ENCODE measurements around the gene DPM3. TPM values are rescaled to one million over a fixed set of nuclear protein-coding genes. Genes with fewer than 3 reads are reported as not detected.

The DPM3 gene
- total and polyA plus RNA-seq, 2 of the 13 experiments (the other 11 are each of a cell fraction or from before 2014, with no cell fraction given): 23.2 to 53.4 TPM

DNA sequence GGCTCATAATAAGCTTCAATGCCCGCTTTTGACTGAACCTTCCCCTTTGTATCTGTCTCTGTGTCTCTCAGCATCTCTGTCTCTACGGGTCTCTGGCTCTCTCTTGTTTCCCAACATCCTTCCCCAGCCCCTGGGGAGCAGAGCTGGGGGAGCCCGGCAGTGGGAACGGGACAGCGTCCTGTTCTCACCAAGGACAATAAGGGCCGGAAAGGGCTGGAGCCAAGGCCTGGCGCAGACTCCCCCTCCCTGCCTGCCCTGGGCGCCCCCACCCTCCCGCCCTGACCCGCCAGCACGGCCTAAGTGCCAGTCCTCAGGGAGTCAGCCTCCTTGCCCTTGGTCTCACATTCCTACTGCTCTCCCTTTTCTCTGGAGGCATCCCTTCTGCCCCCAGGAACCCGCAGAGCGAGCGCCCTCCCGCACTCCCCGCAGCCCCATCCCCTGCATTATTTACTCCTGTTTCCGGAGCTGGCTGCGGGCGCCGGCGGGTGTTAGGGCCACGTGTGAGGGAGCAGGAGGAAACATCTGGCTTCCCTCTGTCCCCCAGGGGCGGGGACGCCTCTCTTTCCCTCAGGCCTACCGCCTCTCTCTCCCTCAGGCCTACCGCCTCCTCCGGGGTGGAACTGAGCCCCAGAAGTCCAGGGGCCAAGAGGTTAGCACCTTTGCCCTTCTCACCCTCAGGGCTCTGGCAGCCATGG lies 26.3 kb upstream of the DPM3 start:
- ATAC-seq: peak; percentile 12
- H3K4me1 ChIP-seq (ENCODE audit: insufficient read depth, low read length): peaks cover 28% of the 10 kb centered on the region
- intact Hi-C loops (cut with micrococcal nuclease; ENCODE audit: unreplicated experiment) (loop anchor here (1.0 to 2.0 kb wide), 2 partner anchors 40 to 72 kb away; partner anchors contain the start of gene EFNA1), in situ Hi-C loops (cut with HindIII; ENCODE audit: extremely low pct_ligation_motif_present, low pct_unique_long_range_greater_than_20kb) (loop anchor here (5.0 kb wide), 1 partner anchor 74 kb away; no protein-coding TSS in a partner anchor)
- peaks cover 0 to 12% of the 10 kb centered on the region in 2 experiments; a peak in 2 of 5 replicates for H3K36me3 ChIP-seq (replicated peaks in 1 of 2; ENCODE audit: control insufficient read depth in 1 of 2, insufficient read depth in 2 of 2, low read length in 2 of 2)
- H4K20me1 ChIP-seq (ENCODE audit: insufficient read depth, low read length): no peaks in the 10 kb centered on the region
- no peak for DNase-seq (ENCODE audit: low spot score)
- CTCF ChIA-PET (ENCODE audit: low intra/inter-chr PET ratio, low total read pairs): interaction anchor here (1.3 to 5.3 kb wide), 4 partner anchors 54 to 105 kb away, joined by 3 to 165 read pairs (median 10); no protein-coding TSS in a partner anchor
- FAIRE-seq: no peak
- H3K9me3 ChIP-seq (ENCODE audit: low read length): no peaks in the 10 kb centered on the region
- 0 out of 5 replicates have a peak, but pooled peaks cover 0 to 8% of the 10 kb centered on the region in 2 experiments for H3K27me3 ChIP-seq (ENCODE audit: control insufficient read depth in 1 of 2, insufficient read depth in 2 of 2, low read length in 2 of 2)
- H2AFZ ChIP-seq (ENCODE audit: low read length): no peak overlapping the region
- no peak overlapping the region for H3K27ac ChIP-seq (ENCODE audit: extremely low read length, insufficient read depth, low read length)
- H3K9ac ChIP-seq (ENCODE audit: insufficient read depth, low read depth, low read length): 0 out of 2 replicates have a peak overlapping the region, but pooled peaks have one; percentile 2
- no peaks in the 10 kb centered on the region for H3K79me2 ChIP-seq (ENCODE audit: insufficient read depth, low read length)
- POLR2A ChIA-PET: interaction anchor here (0.7 to 5.9 kb wide), 7 partner anchors 31 to 82 kb away, joined by 3 to 56 read pairs (median 5); partner anchors contain the start of genes EFNA1 and SLC50A1
- peak overlapping the region in 1 of 3 experiments; percentile 75; a peak in 2 of 6 replicates for H3K4me3 ChIP-seq (replicated peaks in 1 of 3; ENCODE audit: insufficient read depth in 1 of 3, low read depth in 2 of 3, low read length in 3 of 3)
- WGBS (ENCODE audit: low lambda C conversion rate): 25% methylated on average over 22 of the region's 27 CpGs
- peak overlapping the region; percentile 57 for H3K4me2 ChIP-seq (ENCODE audit: low read depth, low read length)
- BruUV-seq (replicated peaks): no TSS peak
- peak; percentile 35; the same call in 1 of the 2 replicates for TF ChIP-seq TBX2 (CRISPR knock-in tag; IDR thresholded peaks at IDR 0.05; ENCODE audit: borderline replicate concordance)
- no peak for TF ChIP-seq GABPA (IDR thresholded peaks at IDR 0.05; ENCODE audit: low read depth, low read length)
- peak; percentile 20; the same call in 1 of the 2 replicates for TF ChIP-seq GABPA (CRISPR knock-in tag; IDR thresholded peaks at IDR 0.05; ENCODE audit: low read depth)
- TF ChIP-seq ETV5 (CRISPR knock-in tag; IDR thresholded peaks at IDR 0.05; ENCODE audit: borderline replicate concordance): peak; percentile 58; the same call in 1 of the 2 replicates
- TF ChIP-seq ERF (CRISPR knock-in tag; IDR thresholded peaks at IDR 0.05): 0 out of 2 replicates have a peak, but pooled peaks have one; percentile 18
- TF ChIP-seq, protein P1, sequence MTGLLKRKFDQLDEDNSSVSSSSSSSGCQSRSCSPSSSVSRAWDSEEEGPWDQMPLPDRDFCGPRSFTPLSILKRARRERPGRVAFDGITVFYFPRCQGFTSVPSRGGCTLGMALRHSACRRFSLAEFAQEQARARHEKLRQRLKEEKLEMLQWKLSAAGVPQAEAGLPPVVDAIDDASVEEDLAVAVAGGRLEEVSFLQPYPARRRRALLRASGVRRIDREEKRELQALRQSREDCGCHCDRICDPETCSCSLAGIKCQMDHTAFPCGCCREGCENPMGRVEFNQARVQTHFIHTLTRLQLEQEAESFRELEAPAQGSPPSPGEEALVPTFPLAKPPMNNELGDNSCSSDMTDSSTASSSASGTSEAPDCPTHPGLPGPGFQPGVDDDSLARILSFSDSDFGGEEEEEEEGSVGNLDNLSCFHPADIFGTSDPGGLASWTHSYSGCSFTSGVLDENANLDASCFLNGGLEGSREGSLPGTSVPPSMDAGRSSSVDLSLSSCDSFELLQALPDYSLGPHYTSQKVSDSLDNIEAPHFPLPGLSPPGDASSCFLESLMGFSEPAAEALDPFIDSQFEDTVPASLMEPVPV (CRISPR knock-in tag; IDR thresholded peaks at IDR 0.05): 0 out of 2 replicates have a peak, but pooled peaks have one; percentile 21
- TF ChIP-seq, protein P2, sequence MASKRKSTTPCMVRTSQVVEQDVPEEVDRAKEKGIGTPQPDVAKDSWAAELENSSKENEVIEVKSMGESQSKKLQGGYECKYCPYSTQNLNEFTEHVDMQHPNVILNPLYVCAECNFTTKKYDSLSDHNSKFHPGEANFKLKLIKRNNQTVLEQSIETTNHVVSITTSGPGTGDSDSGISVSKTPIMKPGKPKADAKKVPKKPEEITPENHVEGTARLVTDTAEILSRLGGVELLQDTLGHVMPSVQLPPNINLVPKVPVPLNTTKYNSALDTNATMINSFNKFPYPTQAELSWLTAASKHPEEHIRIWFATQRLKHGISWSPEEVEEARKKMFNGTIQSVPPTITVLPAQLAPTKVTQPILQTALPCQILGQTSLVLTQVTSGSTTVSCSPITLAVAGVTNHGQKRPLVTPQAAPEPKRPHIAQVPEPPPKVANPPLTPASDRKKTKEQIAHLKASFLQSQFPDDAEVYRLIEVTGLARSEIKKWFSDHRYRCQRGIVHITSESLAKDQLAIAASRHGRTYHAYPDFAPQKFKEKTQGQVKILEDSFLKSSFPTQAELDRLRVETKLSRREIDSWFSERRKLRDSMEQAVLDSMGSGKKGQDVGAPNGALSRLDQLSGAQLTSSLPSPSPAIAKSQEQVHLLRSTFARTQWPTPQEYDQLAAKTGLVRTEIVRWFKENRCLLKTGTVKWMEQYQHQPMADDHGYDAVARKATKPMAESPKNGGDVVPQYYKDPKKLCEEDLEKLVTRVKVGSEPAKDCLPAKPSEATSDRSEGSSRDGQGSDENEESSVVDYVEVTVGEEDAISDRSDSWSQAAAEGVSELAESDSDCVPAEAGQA (IDR thresholded peaks at IDR 0.05; ENCODE audit: low read depth): no peak
- TF ChIP-seq, protein P2 (CRISPR knock-in tag; IDR thresholded peaks at IDR 0.05; ENCODE audit: borderline replicate concordance): no peak
- TF ChIP-seq, protein P3, sequence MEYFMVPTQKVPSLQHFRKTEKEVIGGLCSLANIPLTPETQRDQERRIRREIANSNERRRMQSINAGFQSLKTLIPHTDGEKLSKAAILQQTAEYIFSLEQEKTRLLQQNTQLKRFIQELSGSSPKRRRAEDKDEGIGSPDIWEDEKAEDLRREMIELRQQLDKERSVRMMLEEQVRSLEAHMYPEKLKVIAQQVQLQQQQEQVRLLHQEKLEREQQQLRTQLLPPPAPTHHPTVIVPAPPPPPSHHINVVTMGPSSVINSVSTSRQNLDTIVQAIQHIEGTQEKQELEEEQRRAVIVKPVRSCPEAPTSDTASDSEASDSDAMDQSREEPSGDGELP (IDR thresholded peaks at IDR 0.05; ENCODE audit: borderline replicate concordance, low read depth): peak; percentile 34; the same call in 1 of the 2 replicates
- 0 out of 2 replicates have a peak, but pooled peaks have one; percentile 17 for TF ChIP-seq DZIP1 (CRISPR knock-in tag; IDR thresholded peaks at IDR 0.05)
